Measurements from ENCODE around the gene UBA5.

DNA sequence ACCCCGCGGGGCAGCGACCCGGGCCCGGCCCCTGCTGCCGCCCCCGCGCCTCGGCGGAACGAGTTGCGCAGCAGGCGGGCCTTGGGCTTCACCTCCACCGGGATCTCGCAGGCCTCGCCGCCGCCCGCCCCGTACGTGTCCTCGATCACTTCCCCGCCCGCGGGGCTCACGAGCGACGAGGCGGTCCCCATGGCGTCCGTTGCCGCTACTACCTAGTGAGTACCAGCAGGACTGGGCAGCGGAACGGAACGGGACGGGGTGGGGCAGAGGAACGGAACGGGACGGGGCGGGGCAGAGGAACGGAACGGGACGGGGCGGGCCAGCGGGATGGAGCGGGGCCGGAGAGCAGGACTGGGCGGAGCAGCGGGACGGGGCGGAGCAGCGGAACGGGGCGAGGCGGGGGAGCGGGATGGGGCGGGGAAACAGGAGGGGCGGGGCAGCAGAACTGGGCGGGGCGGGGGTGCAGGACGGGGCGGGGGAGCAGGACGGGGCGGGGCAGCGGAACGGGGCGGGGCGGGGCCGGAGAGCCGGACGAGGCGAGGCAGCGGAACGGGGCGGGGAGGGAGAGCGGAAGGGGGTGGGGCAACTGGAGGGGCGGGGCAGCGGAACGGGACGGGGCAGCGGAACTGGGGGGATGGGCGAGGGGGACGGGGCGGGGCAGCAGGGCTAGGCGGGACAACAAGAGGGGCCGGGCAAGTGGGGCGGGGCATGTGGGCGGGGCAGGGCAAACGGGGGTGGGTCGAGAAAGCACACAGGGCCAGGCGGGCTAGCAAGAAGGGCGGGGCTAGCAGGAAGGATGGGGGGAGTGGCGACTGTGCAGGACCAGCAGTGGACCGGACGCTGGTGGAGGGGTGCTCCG, 62.3 kb downstream of the UBA5 start, which contains the start of gene NPHP3:
- TF ChIP-seq, protein P1, sequence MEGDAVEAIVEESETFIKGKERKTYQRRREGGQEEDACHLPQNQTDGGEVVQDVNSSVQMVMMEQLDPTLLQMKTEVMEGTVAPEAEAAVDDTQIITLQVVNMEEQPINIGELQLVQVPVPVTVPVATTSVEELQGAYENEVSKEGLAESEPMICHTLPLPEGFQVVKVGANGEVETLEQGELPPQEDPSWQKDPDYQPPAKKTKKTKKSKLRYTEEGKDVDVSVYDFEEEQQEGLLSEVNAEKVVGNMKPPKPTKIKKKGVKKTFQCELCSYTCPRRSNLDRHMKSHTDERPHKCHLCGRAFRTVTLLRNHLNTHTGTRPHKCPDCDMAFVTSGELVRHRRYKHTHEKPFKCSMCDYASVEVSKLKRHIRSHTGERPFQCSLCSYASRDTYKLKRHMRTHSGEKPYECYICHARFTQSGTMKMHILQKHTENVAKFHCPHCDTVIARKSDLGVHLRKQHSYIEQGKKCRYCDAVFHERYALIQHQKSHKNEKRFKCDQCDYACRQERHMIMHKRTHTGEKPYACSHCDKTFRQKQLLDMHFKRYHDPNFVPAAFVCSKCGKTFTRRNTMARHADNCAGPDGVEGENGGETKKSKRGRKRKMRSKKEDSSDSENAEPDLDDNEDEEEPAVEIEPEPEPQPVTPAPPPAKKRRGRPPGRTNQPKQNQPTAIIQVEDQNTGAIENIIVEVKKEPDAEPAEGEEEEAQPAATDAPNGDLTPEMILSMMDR (IDR thresholded peaks at IDR 0.05; ENCODE audit: insufficient read depth, low read depth, low read length) = no peak
- TF ChIP-seq EZH2 (IDR thresholded peaks at IDR 0.05; ENCODE audit: insufficient read depth, low read length) = no peak

Measured in astrocyte (in vitro differentiated cells and primary cell).